ENCODE measurements around the gene RNF103. TPM values are rescaled to one million over a fixed set of nuclear protein-coding genes. Genes with fewer than 3 reads are reported as not detected.

RNF103 gene
- total RNA-seq, 2 donors from 2014 or later = 11.9 to 18.4 TPM

Other genes starting within 250 kb of the RNF103 start
- 100 to 1,000 TPM in 1 of 2 donors, 10 to 100 TPM in 1; 67.1 to 108 TPM for gene KDM3A, start 182.5 kb downstream of the RNF103 start, total RNA-seq
- gene CHMP3, start 60.4 kb downstream of the RNF103 start, total RNA-seq = 10 to 100 TPM; 16.3 to 29.8 TPM
- 10 to 100 TPM; 30.1 to 33.9 TPM for gene RMND5A, start 96.4 kb upstream of the RNF103 start, total RNA-seq
- 1 to 10 TPM in 1 of 2 donors, under 1 TPM in 1; 0.31 to 1.7 TPM for gene CD8A, start 167.0 kb upstream of the RNF103 start, total RNA-seq
- gene CD8B, start 238.0 kb upstream of the RNF103 start, total RNA-seq = 1 to 10 TPM; 1.3 to 2.8 TPM